Caco-2 (cell line): ENCODE data around the gene TMC7. TPM values are rescaled to one million over a fixed set of nuclear protein-coding genes. Genes with fewer than 3 reads are reported as not detected.

Experiments
- BruUV-seq: library from RNA; stranded (reverse); fragments of 400-500 nt; replicated peaks from 2 replicates; lab custom pipeline; 2021; lab: Mats Ljungman, UMichigan
- CTCF ChIA-PET: fragments of 300-600 bp; sonication (Branson Sonifier 250); formaldehyde crosslinking; loops from one replicate; lab custom pipeline; 2022; ENCODE audit warnings: antibody characterized with exemption; lab: Charles Lee
- POLR2A ChIA-PET: fragments of 300-600 bp; sonication (Branson Sonifier 250); formaldehyde crosslinking; loops from one replicate; lab custom pipeline; 2022; ENCODE audit warnings: antibody characterized with exemption; lab: Charles Lee
- DNase-seq, 2 experiments: peaks; one replicate each; pipeline versions ENCODE4 v3.0.0 to v3.0.0-alpha.2; 2020 to 2022
- H3K27me3 ChIP-seq: replicated peaks from 2 replicates; pipeline ENCODE4 v1.6.0; 2011; ENCODE audit warnings: low read length; ENCODE audit not compliant: control insufficient read depth, insufficient read depth
- H3K36me3 ChIP-seq: 2 replicates; pipeline ENCODE4 v1.5.1; 2011; ENCODE audit warnings: low read length; ENCODE audit not compliant: control insufficient read depth, insufficient read depth
- H3K4me1 ChIP-seq: fragments of 250-450 bp; sonication (Bioruptor Pico); 2 replicates; pipeline ENCODE4 v1.5.1; 2020; ENCODE audit warnings: mild to moderate bottlenecking
- H3K4me3 ChIP-seq: 2 replicates; pipeline ENCODE4 v1.5.1; 2011; ENCODE audit warnings: low read depth, mild to moderate bottlenecking, control low read depth, low read length
- H3K9me3 ChIP-seq: fragments of 250-450 bp; sonication (Bioruptor Pico); 2 replicates; pipeline ENCODE4 v1.5.1; 2020; ENCODE audit warnings: mild to moderate bottlenecking, moderate library complexity
- H3K27ac Mint-ChIP-seq: one replicate; pipeline ENCODE4 v1.8.0; 2022; ENCODE audit warnings: mixed read lengths; ENCODE audit not compliant: unreplicated experiment
- H3K27me3 Mint-ChIP-seq: one replicate; pipeline ENCODE4 v1.8.0; 2022; ENCODE audit warnings: mixed read lengths; ENCODE audit not compliant: insufficient read depth, unreplicated experiment
- H3K36me3 Mint-ChIP-seq: one replicate; pipeline ENCODE4 v1.8.0; 2022; ENCODE audit warnings: mild to moderate bottlenecking, mixed read lengths; ENCODE audit not compliant: insufficient read depth, unreplicated experiment
- H3K4me1 Mint-ChIP-seq: one replicate; pipeline ENCODE4 v1.8.0; 2022; ENCODE audit warnings: low read depth, mixed read lengths; ENCODE audit not compliant: unreplicated experiment
- H3K4me3 Mint-ChIP-seq: one replicate; pipeline ENCODE4 v1.8.0; 2022; ENCODE audit warnings: mild to moderate bottlenecking, moderate library complexity, mixed read lengths; ENCODE audit not compliant: unreplicated experiment
- H3K9me3 Mint-ChIP-seq: one replicate; pipeline ENCODE4 v1.8.0; 2022; ENCODE audit warnings: mixed read lengths; ENCODE audit not compliant: unreplicated experiment
- CTCF ChIP-seq, 2 experiments: fragments of 200-600 bp in 1 of 2; IDR thresholded peaks; 1 replicate in 1 of 2; 2 replicates in 1 of 2; pipeline versions ENCODE4 v1.5.1 to v1.8.0; 2011 to 2022; ENCODE audit warnings: antibody characterized with exemption in 1 of 2, control low read depth in 1 of 2, inconsistent platforms in 1 of 2, low read depth in 1 of 2, low read length in 1 of 2, mild to moderate bottlenecking in 1 of 2, moderate library complexity in 1 of 2; ENCODE audit not compliant: insufficient read depth in 1 of 2, severe bottlenecking in 1 of 2, unreplicated experiment in 1 of 2
- intact Hi-C: fragments of 100-400 bp; cut with micrococcal nuclease; formaldehyde crosslinking; loops from one replicate; pipeline ENCODE4 v1.10.0; 2022; ENCODE audit not compliant: unreplicated experiment
- total RNA-seq: library from RNA; stranded (reverse); gene quantifications from 2 replicates; pipeline ENCODE4 v1.2.3, GENCODE V29; 2022

The TMC7 gene
- total RNA-seq, 1 experiment from 2014 or later: 4.0 TPM

DNA sequence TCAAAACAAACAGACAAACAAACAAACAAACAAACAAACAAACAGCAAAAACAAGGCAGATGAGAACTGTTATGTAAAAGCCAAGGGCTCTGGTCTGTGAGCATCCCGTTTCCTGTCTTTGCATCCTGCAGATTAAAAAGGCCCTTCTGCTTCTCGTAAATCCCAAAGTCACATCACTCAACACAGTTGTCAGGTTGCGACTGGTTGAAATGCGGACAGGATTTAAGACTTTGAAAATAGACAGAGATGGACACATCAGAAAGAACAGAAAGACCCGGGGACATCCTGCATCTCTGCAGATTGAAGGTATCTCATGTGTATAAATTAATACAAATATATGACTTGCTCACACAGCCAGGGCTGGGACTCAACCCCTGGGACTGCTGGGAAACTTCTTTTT is 18.2 kb upstream of the TMC7 start:
- no TSS peak for BruUV-seq
- no peak for DNase-seq
- Histone ChIP-seq H3K9me3 (no peaks in the 10 kb centered on the region), H3K4me1 (no peaks in the 10 kb centered on the region), H3K27me3 (no peaks in the 10 kb centered on the region), H3K36me3 (no peaks in the 10 kb centered on the region), H3K4me3 (no peak overlapping the region)
- TF ChIP-seq CTCF (IDR thresholded peaks at IDR 0.05; ENCODE audit: insufficient read depth in 1 of 2, low read depth in 1 of 2, low read length in 1 of 2, severe bottlenecking in 1 of 2, unreplicated experiment in 1 of 2): no peak
- CTCF ChIA-PET: no interaction called here
- H3K27me3 Mint-ChIP-seq: no peaks in the 10 kb centered on the region
- no peaks in the 10 kb centered on the region for H3K36me3 Mint-ChIP-seq
- H3K4me1 Mint-ChIP-seq: peaks cover 12% of the 10 kb centered on the region
- no peak overlapping the region for H3K4me3 Mint-ChIP-seq
- no peaks in the 10 kb centered on the region for H3K9me3 Mint-ChIP-seq
- POLR2A ChIA-PET: no interaction called here
- no peak overlapping the region for H3K27ac Mint-ChIP-seq
- intact Hi-C loops: no loop called here

DNA sequence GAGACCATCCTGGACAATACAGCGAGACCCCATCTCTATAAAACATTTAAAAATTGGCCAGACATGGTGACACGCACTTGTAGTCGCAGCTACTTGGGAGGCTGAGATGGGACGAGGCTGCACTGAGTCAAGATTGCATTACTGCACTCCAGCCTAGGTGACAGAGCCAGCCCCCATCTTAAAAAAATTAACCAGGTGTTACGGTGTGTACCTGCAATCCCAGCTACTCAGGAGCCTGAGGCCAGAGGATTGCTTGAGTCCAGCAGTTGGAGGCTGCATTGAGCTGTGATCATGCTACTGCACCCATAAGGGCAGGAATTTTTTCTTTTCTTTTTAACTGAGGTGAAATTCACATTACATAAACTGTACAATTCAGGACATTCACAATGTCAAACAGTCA is 16.9 kb upstream of the TMC7 start:
- Mint-ChIP-seq H3K4me1 (peaks cover 12% of the 10 kb centered on the region), H3K27ac (no peak overlapping the region), H3K4me3 (no peak overlapping the region), H3K9me3 (no peaks in the 10 kb centered on the region), H3K36me3 (no peaks in the 10 kb centered on the region), H3K27me3 (no peaks in the 10 kb centered on the region)
- Histone ChIP-seq H3K4me1 (peaks cover 7% of the 10 kb centered on the region; the same call in 1 of the 2 replicates), H3K9me3 (no peaks in the 10 kb centered on the region), H3K36me3 (no peaks in the 10 kb centered on the region), H3K4me3 (no peak overlapping the region), H3K27me3 (no peaks in the 10 kb centered on the region)
- ChIA-PET POLR2A (no interaction called here), CTCF (no interaction called here)
- intact Hi-C loops: no loop called here
- DNase-seq: no peak
- no peak for TF ChIP-seq CTCF (IDR thresholded peaks at IDR 0.05; ENCODE audit: insufficient read depth in 1 of 2, low read depth in 1 of 2, low read length in 1 of 2, severe bottlenecking in 1 of 2, unreplicated experiment in 1 of 2)
- BruUV-seq: no TSS peak

DNA sequence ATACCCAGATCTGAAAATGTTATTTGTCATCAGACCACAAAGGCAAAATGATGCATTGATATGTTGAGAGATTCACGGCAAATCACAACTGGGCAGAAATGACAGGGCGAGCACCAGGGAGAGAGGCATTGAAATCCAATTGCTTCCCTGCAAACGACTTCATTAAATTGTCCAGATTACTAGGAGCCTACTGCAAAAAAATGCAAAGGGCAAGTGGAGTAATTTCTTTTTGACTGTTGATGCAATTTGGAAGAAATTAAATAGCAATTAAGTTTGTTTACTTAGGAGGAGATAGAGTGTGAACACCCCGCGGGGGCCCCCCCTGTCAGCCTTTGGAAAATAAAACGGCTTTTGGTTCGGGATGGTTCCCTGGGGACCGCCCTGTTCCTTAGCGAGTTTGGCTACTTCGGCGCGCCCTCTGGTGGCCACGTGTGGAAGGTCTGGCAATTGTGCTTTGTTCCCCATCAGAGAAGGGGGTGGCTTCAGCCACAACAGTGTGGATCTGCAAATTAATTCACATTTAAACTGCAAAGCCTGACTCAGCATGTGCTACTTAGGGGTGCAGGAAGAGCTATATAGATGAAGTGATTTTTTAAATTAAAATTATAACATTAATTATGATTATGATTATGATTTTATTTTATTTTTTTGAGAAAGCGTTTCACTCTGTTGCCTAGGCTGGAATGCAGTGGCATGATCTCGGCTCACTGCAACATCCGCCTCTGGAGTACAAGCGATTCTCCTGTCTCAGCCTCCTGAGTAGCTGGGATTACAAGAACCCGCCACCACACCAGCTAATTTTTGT is 14.5 kb upstream of the TMC7 start:
- peaks cover 12% of the 10 kb centered on the region for H3K4me1 Mint-ChIP-seq
- DNase-seq: peak; percentile 76 to 84
- H3K9me3 Mint-ChIP-seq: no peaks in the 10 kb centered on the region
- peak; percentile 84 to 90 for TF ChIP-seq CTCF (IDR thresholded peaks at IDR 0.05; ENCODE audit: insufficient read depth in 1 of 2, low read depth in 1 of 2, low read length in 1 of 2, severe bottlenecking in 1 of 2, unreplicated experiment in 1 of 2)
- peak overlapping the region; percentile 34 for H3K4me3 Mint-ChIP-seq
- Histone ChIP-seq H3K4me3 (no peak overlapping the region), H3K36me3 (no peaks in the 10 kb centered on the region), H3K27me3 (no peaks in the 10 kb centered on the region), H3K4me1 (peaks cover 7% of the 10 kb centered on the region; the same call in 1 of the 2 replicates), H3K9me3 (no peaks in the 10 kb centered on the region)
- no peaks in the 10 kb centered on the region for H3K27me3 Mint-ChIP-seq
- POLR2A ChIA-PET: interaction anchor here (0.6 kb wide), 1 partner anchor 11 kb away, joined by 6 read pairs; no protein-coding TSS in a partner anchor
- H3K27ac Mint-ChIP-seq: no peak overlapping the region
- H3K36me3 Mint-ChIP-seq: no peaks in the 10 kb centered on the region
- BruUV-seq: no TSS peak
- CTCF ChIA-PET: no interaction called here
- intact Hi-C loops: loop anchor here (2.0 kb wide), 2 partner anchors 42 to 168 kb away; partner anchors contain the start of genes ARL6IP1 and SMG1
